Muscle of back (tissue), 11 donors: Measurements from ENCODE around the gene CDH8. TPM values are rescaled to one million over a fixed set of nuclear protein-coding genes. Genes with fewer than 3 reads are reported as not detected.

ENCODE experiments used
- DNase-seq, 3 donors: peaks; one replicate each; pipeline versions ENCODE4 v3.0.0 to v3.0.0-alpha.2; 2013
- polyA plus RNA-seq, 10 donors: library from polyadenylated mRNA; unstranded; fragments of 120-200 nt; gene quantifications; one replicate each; pipeline ENCODE4 v1.2.1, GENCODE V29; 2013; ENCODE audit not compliant: insufficient read length in 10 of 10

Gene CDH8
- polyA plus RNA-seq, 10 donors: 1.9 to 4.1 (median 2.8) TPM

DNA sequence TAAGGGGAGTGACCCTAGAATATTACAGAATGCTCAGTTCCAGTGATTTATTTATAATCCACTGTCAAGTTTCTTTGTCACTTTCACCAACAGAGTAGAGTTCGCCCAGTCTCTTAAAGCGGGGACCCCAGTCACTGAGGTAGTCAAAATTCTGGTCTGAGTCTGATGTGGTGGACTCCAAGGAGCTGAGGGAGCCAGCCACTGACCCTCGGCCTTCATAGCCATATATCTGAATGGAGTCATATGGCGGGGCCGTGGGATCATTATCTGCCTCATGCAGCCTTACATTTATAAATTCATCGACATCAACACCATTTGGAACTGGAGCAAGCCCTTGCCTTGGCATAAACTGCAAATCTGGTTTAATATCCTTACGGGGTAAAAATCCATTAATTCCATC lies 382.7 kb downstream of the CDH8 start:
- no peak for DNase-seq

GRCh38 chr16:61645561-61645960 lies 390.7 kb downstream of the CDH8 start:
- DNase-seq: no peak

DNA sequence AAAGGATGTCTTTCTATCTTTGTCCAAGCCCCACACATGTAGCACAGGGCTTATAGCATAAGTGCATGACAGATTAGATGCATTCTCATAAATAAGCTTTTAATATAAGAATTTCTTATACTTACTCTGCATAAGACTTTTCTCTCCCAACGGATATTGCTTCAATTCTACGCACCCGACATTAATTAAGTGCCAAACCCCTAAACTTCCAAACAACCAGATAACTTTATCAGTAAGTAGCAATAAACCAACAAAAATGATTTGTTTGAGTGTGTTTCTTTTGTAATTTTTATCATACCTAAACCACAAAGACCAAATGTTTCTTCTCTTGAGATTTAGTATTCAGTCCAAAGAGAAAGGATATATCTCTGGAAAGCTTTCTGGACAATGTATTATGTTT lies 391.5 kb downstream of the CDH8 start:
- no peak for DNase-seq

DNA sequence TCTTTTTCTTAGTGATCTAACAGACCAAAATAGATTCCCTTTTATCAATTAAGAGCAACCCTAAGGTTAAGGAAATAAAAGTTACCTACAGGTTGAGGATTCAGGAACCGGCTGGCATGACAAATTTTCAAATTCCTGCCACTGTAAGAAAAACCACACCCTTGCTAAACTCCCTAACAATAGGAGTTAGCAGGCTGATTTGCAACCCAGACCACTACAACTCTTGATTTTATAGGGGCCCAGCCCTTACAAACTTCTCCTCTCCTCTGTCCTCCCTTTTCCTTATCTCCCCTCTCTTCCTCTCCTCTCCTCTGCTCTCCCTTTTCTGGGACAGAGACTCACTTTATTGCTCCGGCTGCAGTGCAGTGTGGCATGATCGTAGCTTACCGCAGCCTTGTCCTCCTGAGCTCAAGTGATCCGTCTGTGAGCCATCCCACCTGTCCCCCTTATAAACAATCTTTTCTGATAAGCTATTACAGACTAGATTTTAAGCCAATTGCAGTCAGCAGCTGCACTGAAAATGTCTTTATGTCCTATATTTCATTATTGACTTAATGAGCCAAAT lies 418.9 kb downstream of the CDH8 start:
- DNase-seq: no peak

DNA sequence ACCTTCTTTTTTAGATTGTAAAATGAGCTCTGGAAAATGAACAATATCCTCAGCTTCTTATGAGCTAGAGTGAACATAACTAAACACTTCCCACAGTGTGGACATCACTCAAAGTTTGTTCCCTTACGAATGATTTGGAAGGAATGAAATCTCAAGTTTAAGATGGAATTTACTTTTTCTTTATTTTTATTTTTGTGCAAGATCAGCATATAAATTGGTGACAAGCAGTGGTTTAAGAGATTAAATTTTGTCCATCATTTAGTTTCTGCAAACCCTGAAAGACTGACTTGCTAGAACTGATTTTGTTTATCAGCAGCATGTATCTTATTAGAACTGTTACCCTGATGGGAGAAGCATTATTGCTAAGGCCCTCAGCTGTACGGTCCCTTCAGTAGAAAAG lies 420.1 kb downstream of the CDH8 start:
- DNase-seq: no peak

GRCh38 chr16:61611847-61612491 lies 424.3 kb downstream of the CDH8 start:
- no peak for DNase-seq

- DNase-seq: no peak
Measured at GRCh38 chr16:61606581-61606980, 429.7 kb downstream of the CDH8 start.
